Measurements from ENCODE around the gene ARRDC3.

DNA sequence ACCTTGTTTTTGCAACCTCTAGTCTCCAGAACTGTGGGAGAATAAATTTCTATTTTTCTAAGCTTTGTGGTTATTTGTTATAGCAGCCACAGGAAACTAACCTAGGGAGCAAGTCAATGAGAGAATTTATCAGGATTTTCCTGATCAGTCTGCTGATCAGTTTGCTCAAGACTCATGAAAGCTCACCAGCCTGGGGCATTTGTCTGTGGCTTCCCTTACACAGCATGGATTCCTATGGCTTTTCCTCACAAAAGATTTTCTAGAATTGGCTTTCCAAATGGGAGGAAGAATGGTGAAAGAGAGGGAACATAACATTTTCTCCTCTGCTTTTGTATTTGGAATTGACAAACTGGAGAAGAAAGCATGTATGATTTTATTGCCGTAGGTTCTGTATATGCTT, 20.2 kb downstream of the ARRDC3 start:
- TF ChIP-seq, protein P1, sequence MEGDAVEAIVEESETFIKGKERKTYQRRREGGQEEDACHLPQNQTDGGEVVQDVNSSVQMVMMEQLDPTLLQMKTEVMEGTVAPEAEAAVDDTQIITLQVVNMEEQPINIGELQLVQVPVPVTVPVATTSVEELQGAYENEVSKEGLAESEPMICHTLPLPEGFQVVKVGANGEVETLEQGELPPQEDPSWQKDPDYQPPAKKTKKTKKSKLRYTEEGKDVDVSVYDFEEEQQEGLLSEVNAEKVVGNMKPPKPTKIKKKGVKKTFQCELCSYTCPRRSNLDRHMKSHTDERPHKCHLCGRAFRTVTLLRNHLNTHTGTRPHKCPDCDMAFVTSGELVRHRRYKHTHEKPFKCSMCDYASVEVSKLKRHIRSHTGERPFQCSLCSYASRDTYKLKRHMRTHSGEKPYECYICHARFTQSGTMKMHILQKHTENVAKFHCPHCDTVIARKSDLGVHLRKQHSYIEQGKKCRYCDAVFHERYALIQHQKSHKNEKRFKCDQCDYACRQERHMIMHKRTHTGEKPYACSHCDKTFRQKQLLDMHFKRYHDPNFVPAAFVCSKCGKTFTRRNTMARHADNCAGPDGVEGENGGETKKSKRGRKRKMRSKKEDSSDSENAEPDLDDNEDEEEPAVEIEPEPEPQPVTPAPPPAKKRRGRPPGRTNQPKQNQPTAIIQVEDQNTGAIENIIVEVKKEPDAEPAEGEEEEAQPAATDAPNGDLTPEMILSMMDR (IDR thresholded peaks at IDR 0.05), result no peak
- no peak for TF ChIP-seq EP300 (IDR thresholded peaks at IDR 0.05)
- no peak for TF ChIP-seq POLR2A (IDR thresholded peaks at IDR 0.05)
